C4-2B (cell line): ENCODE measurements around the gene DDX55.

Source experiments
- ZFX ChIP-seq: fragments of 450-650 bp; IDR thresholded peaks from 2 replicates; pipeline ENCODE4 v1.6.1; 2017
- TF ChIP-seq, protein P1 (sequence below): fragments of 450-650 bp; conservative IDR thresholded peaks from 2 replicates; pipeline ENCODE4 v1.5.1; 2017; ENCODE audit warnings: mild to moderate bottlenecking

DNA sequence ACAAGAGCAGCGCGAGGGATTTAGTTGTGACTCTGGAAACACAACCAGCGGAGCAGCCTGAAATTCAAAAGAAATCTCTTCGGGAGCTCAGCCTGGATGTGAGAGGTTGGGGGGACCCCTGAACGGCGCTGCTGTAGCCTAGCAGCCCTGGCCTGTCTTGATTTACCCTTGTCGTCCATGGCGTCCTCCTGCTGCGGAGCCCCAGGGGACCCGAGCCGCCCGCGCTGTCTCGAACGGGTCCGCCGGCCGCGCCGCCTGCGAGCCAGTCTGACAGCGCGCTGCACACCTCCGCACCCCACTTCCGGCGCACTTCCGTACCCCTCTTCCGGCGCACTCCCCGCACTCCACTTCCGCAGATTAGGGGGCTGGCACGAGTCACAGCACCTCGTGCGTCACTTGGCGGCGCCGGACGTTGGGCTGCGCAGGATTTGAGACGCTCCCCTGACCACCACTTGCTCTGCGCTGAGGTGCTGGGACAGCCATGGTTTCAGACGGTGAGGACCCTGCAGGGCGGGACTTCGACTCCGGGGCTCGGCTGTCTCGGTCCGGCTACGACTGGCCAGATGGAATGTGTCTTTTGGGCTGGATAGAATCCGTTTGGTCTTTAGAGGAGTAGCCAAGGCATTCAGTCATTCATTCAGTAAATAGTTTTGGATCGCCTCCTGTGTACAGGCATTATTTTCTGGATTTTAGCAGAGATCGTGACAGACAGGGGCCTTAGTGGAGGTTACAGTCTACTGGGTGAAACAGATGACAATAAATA, 31.7 kb downstream of the DDX55 start, which contains the start of the genes EIF2B1 and GTF2H3:
- TF ChIP-seq, protein P1, sequence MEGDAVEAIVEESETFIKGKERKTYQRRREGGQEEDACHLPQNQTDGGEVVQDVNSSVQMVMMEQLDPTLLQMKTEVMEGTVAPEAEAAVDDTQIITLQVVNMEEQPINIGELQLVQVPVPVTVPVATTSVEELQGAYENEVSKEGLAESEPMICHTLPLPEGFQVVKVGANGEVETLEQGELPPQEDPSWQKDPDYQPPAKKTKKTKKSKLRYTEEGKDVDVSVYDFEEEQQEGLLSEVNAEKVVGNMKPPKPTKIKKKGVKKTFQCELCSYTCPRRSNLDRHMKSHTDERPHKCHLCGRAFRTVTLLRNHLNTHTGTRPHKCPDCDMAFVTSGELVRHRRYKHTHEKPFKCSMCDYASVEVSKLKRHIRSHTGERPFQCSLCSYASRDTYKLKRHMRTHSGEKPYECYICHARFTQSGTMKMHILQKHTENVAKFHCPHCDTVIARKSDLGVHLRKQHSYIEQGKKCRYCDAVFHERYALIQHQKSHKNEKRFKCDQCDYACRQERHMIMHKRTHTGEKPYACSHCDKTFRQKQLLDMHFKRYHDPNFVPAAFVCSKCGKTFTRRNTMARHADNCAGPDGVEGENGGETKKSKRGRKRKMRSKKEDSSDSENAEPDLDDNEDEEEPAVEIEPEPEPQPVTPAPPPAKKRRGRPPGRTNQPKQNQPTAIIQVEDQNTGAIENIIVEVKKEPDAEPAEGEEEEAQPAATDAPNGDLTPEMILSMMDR = no peak
- no peak for TF ChIP-seq ZFX
